OCI-LY1 (cell line): ENCODE data around the gene HMGB4.

ENCODE experiments used
- H2AFZ ChIP-seq: fragments of 200-600 bp; sonication (generic), shearing (Covaris generic); 2 replicates; pipeline ENCODE4 v1.6.0; 2014; ENCODE audit warnings: antibody characterized with exemption, mild to moderate bottlenecking, low read length
- H3F3A ChIP-seq: fragments of 200-600 bp; sonication (generic), shearing (Covaris generic); 2 replicates; pipeline ENCODE4 v1.6.0; 2014; ENCODE audit warnings: mild to moderate bottlenecking, antibody characterized with exemption, low read length, moderate library complexity; ENCODE audit not compliant: insufficient read depth
- H3K27ac ChIP-seq: fragments of 200-600 bp; sonication (generic); 2 replicates; pipeline ENCODE4 v1.5.1; 2014; ENCODE audit warnings: low read length, mixed run types, mild to moderate bottlenecking, low read depth; ENCODE audit not compliant: poor library complexity, severe bottlenecking
- H3K27me3 ChIP-seq: fragments of 200-600 bp; sonication (generic); 2 replicates; pipeline ENCODE4 v1.6.0; 2014; ENCODE audit warnings: antibody characterized with exemption, mild to moderate bottlenecking, low read length, moderate library complexity; ENCODE audit not compliant: insufficient read depth
- H3K36me3 ChIP-seq: fragments of 200-600 bp; sonication (generic); 2 replicates; pipeline ENCODE4 v1.6.1; 2014; ENCODE audit warnings: mild to moderate bottlenecking, antibody characterized with exemption, low read length, moderate library complexity, mixed read lengths; ENCODE audit not compliant: insufficient read depth
- H3K4me1 ChIP-seq: fragments of 200-600 bp; sonication (generic); 2 replicates; pipeline ENCODE4 v1.5.1; 2014; ENCODE audit warnings: mild to moderate bottlenecking, low read length, moderate library complexity; ENCODE audit not compliant: insufficient read depth, severe bottlenecking
- H3K4me2 ChIP-seq: fragments of 200-600 bp; sonication (generic), shearing (Covaris generic); 2 replicates; pipeline ENCODE4 v1.6.1; 2014; ENCODE audit warnings: low read length
- H3K4me3 ChIP-seq: fragments of 200-600 bp; sonication (generic); 2 replicates; pipeline ENCODE4 v1.5.1; 2014; ENCODE audit warnings: low read length, low read depth, mild to moderate bottlenecking, mixed read lengths; ENCODE audit not compliant: poor library complexity, severe bottlenecking
- H3K79me2 ChIP-seq: fragments of 200-600 bp; shearing (Covaris generic); 2 replicates; pipeline ENCODE4 v1.6.1; 2016; ENCODE audit warnings: mixed run types, low read length, mixed read lengths; ENCODE audit not compliant: insufficient read depth
- H3K9ac ChIP-seq: fragments of 200-600 bp; sonication (generic), shearing (Covaris generic); 2 replicates; pipeline ENCODE4 v1.6.1; 2014; ENCODE audit warnings: mild to moderate bottlenecking, low read length, mixed read lengths
- H3K9me2 ChIP-seq: fragments of 200-600 bp; sonication (generic), shearing (Covaris generic); 2 replicates; pipeline ENCODE4 v1.6.1; 2014; ENCODE audit warnings: low read depth, mild to moderate bottlenecking, low read length, mixed read lengths
- H3K9me3 ChIP-seq: fragments of 200-600 bp; shearing (Covaris generic); 2 replicates; pipeline ENCODE4 v1.6.1; 2014; ENCODE audit warnings: low read length, mixed read lengths
- H4K20me1 ChIP-seq: fragments of 200-600 bp; sonication (generic), shearing (Covaris generic); 2 replicates; pipeline ENCODE4 v1.6.0; 2016; ENCODE audit warnings: mild to moderate bottlenecking, low read length; ENCODE audit not compliant: insufficient read depth
- EZH2 ChIP-seq: fragments of 200-600 bp; sonication (generic), shearing (Covaris generic); IDR thresholded peaks from 2 replicates; pipeline ENCODE4 v1.8.0; 2017; ENCODE audit warnings: borderline replicate concordance, mixed run types, mild to moderate bottlenecking, antibody characterized with exemption, low read length, moderate library complexity, mixed read lengths
- TF ChIP-seq, protein P1 (sequence below): fragments of 200-600 bp; sonication (generic), shearing (Covaris generic); IDR thresholded peaks from 2 replicates; pipeline ENCODE4 v1.5.1; 2017; ENCODE audit warnings: mild to moderate bottlenecking, antibody characterized with exemption, low read length, moderate library complexity, mixed read lengths

Gene HMGB4

DNA sequence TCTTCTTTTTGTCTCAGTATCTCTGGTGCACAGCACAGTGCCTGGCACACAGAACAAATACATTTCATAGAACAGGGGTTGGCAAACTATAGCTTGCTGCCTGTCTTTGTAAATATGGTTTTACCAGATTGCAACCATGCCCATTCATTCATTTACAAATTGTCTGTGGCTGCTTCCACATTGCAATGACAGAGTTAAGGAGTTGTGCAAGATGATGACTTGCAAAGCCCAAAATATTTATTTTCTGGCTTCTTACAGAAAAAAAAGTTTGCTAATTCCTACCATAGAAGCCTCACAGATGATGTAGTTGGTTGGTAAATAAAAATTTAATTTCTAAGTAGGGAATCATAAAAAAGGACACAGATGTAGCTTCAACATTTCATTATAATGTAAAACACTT is 11.2 kb upstream of the HMGB4 start:
- Histone ChIP-seq H4K20me1 (no peaks in the 10 kb centered on the region), H3K36me3 (no peaks in the 10 kb centered on the region), H3K9me3 (no peaks in the 10 kb centered on the region), H3K9ac (no peak overlapping the region), H2AFZ (no peak overlapping the region), H3K4me3 (no peak overlapping the region), H3K9me2 (no peaks in the 10 kb centered on the region), H3K4me2 (no peak overlapping the region), H3F3A (no peaks in the 10 kb centered on the region), H3K4me1 (no peaks in the 10 kb centered on the region), H3K27me3 (no peaks in the 10 kb centered on the region), H3K79me2 (no peaks in the 10 kb centered on the region), H3K27ac (no peak overlapping the region)
- TF ChIP-seq, protein P1, sequence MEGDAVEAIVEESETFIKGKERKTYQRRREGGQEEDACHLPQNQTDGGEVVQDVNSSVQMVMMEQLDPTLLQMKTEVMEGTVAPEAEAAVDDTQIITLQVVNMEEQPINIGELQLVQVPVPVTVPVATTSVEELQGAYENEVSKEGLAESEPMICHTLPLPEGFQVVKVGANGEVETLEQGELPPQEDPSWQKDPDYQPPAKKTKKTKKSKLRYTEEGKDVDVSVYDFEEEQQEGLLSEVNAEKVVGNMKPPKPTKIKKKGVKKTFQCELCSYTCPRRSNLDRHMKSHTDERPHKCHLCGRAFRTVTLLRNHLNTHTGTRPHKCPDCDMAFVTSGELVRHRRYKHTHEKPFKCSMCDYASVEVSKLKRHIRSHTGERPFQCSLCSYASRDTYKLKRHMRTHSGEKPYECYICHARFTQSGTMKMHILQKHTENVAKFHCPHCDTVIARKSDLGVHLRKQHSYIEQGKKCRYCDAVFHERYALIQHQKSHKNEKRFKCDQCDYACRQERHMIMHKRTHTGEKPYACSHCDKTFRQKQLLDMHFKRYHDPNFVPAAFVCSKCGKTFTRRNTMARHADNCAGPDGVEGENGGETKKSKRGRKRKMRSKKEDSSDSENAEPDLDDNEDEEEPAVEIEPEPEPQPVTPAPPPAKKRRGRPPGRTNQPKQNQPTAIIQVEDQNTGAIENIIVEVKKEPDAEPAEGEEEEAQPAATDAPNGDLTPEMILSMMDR = no peak
- TF ChIP-seq EZH2 = no peak

DNA sequence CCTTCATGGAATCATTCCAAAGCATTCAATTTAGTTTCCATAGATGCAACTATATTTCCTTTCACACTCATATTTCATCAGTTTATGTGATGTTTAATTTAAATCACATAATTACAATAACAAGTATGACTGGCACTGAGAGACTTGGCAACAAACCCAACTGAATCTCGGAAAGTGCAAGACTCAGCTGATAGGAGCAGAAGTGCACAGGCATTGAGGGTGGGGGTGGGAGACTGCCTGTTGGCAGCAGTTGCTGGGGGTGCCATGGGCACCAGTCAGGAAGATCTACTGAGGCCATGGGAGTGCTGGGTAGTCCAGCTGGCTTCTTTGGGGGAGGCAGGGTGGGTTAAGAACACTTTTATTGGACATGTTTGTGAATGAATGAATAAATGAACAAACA is 10.4 kb upstream of the HMGB4 start:
- TF ChIP-seq EZH2 = no peak
- TF ChIP-seq, protein P1 = no peak
- H3K79me2 ChIP-seq = no peaks in the 10 kb centered on the region
- no peak overlapping the region for H3K27ac ChIP-seq
- no peaks in the 10 kb centered on the region for H3F3A ChIP-seq
- H3K4me2 ChIP-seq = no peak overlapping the region
- no peak overlapping the region for H2AFZ ChIP-seq
- no peaks in the 10 kb centered on the region for H3K9me3 ChIP-seq
- H3K4me3 ChIP-seq = no peak overlapping the region
- H3K9me2 ChIP-seq = no peaks in the 10 kb centered on the region
- no peaks in the 10 kb centered on the region for H3K36me3 ChIP-seq
- H3K27me3 ChIP-seq = no peaks in the 10 kb centered on the region
- H3K4me1 ChIP-seq = no peaks in the 10 kb centered on the region
- H3K9ac ChIP-seq = no peak overlapping the region
- H4K20me1 ChIP-seq = no peaks in the 10 kb centered on the region

DNA sequence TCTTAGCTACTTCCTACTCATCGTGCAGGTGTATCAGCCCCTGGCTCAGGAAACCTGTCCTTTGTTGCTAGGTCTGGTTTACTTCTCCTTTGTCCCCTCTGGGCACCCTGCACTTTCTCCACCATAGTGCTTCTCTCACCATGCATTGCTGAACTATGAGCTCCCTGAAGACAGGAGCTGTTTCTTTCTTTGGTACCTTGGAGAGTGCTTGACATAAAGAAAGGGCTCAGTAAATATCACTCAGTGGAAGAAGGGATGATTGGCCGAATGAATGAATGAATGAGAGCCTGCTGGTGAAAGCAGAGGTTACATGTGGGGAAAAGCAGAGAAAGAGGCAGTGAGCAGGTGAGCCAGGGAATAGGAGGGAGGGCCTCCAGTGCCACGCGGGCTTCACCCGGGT is 9.8 kb upstream of the HMGB4 start:
- Histone ChIP-seq H3K27ac (no peak overlapping the region), H3K79me2 (no peaks in the 10 kb centered on the region), H3K9ac (no peak overlapping the region), H4K20me1 (no peaks in the 10 kb centered on the region), H2AFZ (no peak overlapping the region), H3K27me3 (no peaks in the 10 kb centered on the region), H3K4me2 (no peak overlapping the region), H3F3A (no peaks in the 10 kb centered on the region), H3K36me3 (no peaks in the 10 kb centered on the region), H3K9me3 (no peaks in the 10 kb centered on the region), H3K9me2 (no peaks in the 10 kb centered on the region), H3K4me3 (no peak overlapping the region), H3K4me1 (no peaks in the 10 kb centered on the region)
- TF ChIP-seq, protein P1 = no peak
- no peak for TF ChIP-seq EZH2
